Esophagus mucosa (tissue), 1 donor: ENCODE data around the gene FGF9. TPM values are rescaled to one million over a fixed set of nuclear protein-coding genes. Genes with fewer than 3 reads are reported as not detected.

Experiments
- ATAC-seq: fragments of 200-7000 bp; cut with Tn5 transposase; one replicate; pipeline ENCODE4 v1.9.1; 2020
- total RNA-seq: library from RNA; stranded (reverse); gene quantifications from one replicate; pipeline ENCODE4 v1.2.4, GENCODE V29; 2023
- donor health status: DM: yes; HTN: yes; CAD: no.

The FGF9 gene
- total RNA-seq, 1 donor from 2014 or later = 0.04 TPM

- no peak for ATAC-seq
Observed at GRCh38 chr13:21675095-21675991, 4.5 kb downstream of the FGF9 start.

GRCh38 chr13:21676611-21677021 lies 5.7 kb downstream of the FGF9 start:
- ATAC-seq = no peak

- ATAC-seq = no peak
Observed at GRCh38 chr13:21677075-21677623, 6.3 kb downstream of the FGF9 start.

- ATAC-seq = peak; percentile 94
Observed at GRCh38 chr13:21683034-21683733, 12.3 kb downstream of the FGF9 start.

GRCh38 chr13:21684576-21684975 lies 13.7 kb downstream of the FGF9 start:
- no peak for ATAC-seq

- ATAC-seq = no peak
Observed at GRCh38 chr13:21685485-21686064, 14.7 kb downstream of the FGF9 start.

- no peak for ATAC-seq
Observed at GRCh38 chr13:21686751-21687391, 16.0 kb downstream of the FGF9 start.

- ATAC-seq = no peak
Observed at GRCh38 chr13:21688056-21688455, 17.2 kb downstream of the FGF9 start.

- no peak for ATAC-seq
Observed at GRCh38 chr13:21689097-21689496, 18.2 kb downstream of the FGF9 start.

GRCh38 chr13:21690955-21691354 lies 20.1 kb downstream of the FGF9 start:
- no peak for ATAC-seq

GRCh38 chr13:21691500-21691899 lies 20.6 kb downstream of the FGF9 start:
- no peak for ATAC-seq

- ATAC-seq = no peak
Observed at GRCh38 chr13:21691928-21692327, 21.1 kb downstream of the FGF9 start.

- ATAC-seq = no peak
Observed at GRCh38 chr13:21694831-21695230, 24.0 kb downstream of the FGF9 start.

- no peak for ATAC-seq
Observed at GRCh38 chr13:21695546-21695945, 24.7 kb downstream of the FGF9 start.

GRCh38 chr13:21696865-21697448 lies 26.1 kb downstream of the FGF9 start:
- no peak for ATAC-seq

GRCh38 chr13:21698817-21699679 lies 28.2 kb downstream of the FGF9 start:
- ATAC-seq = no peak

GRCh38 chr13:21701460-21701859 lies 30.6 kb downstream of the FGF9 start:
- ATAC-seq = no peak

GRCh38 chr13:21703846-21704245 lies 33.0 kb downstream of the FGF9 start:
- ATAC-seq = no peak

GRCh38 chr13:21707586-21707985 lies 36.7 kb downstream of the FGF9 start:
- no peak for ATAC-seq

- ATAC-seq = no peak
Observed at GRCh38 chr13:21709697-21710096, 38.8 kb downstream of the FGF9 start.

- no peak for ATAC-seq
Observed at GRCh38 chr13:21710163-21710562, 39.3 kb downstream of the FGF9 start.
